Measurements from ENCODE around the gene SNX9.

Gene SNX9

GRCh38 chr6:157981395-157982101 lies 158.5 kb downstream of the SNX9 start, which contains the start of gene SYNJ2:
Gene SYNJ2, plus strand, starts transcription at chr6:157981863. Its CDS starts 99 bp downstream, at chr6:157981962.
- Histone ChIP-seq H2BK12ac (ENCODE audit: low read length) (peak within 1 kb of the TSS; percentile 29), H4K8ac (ENCODE audit: low read depth, low read length) (peak within 1 kb of the TSS; percentile 39), H3K36me3 (ENCODE audit: control insufficient read depth in 1 of 2, insufficient read depth in 2 of 2, low read length in 2 of 2) (no peaks in the 10 kb centered on the region), H2BK120ac (ENCODE audit: insufficient read depth, low read length, poor library complexity) (peak within 1 kb of the TSS; percentile 94), H3K14ac (ENCODE audit: low read length) (peak within 1 kb of the TSS; percentile 73), H3K4me3 (ENCODE audit: low read depth, low read length) (peak within 1 kb of the TSS; percentile 87), H3K18ac (ENCODE audit: low read length) (peak within 1 kb of the TSS; percentile 96), H3K79me2 (ENCODE audit: control insufficient read depth, insufficient read depth, low read length, poor library complexity) (peaks cover 15% of the 10 kb centered on the region), H2AK5ac (ENCODE audit: low read length) (peak within 1 kb of the TSS; percentile 42), H2AFZ (ENCODE audit: insufficient read depth, low read length, poor library complexity) (peak within 1 kb of the TSS; percentile 87), H3K27ac (ENCODE audit: low read depth, low read length) (peak within 1 kb of the TSS; percentile 55), H4K12ac (ENCODE audit: low read depth, low read length) (peak within 1 kb of the TSS; percentile 79), H2BK5ac (ENCODE audit: low read depth, low read length, poor library complexity) (peak within 1 kb of the TSS; percentile 71), H3K9ac (ENCODE audit: low read length) (peak within 1 kb of the TSS; percentile 89), H3K23ac (ENCODE audit: low read length) (no peak within 1 kb of the TSS), H3K27me3 (ENCODE audit: insufficient read depth, low read length) (no peaks in the 10 kb centered on the region), H3K79me1 (ENCODE audit: low read length) (peaks cover 20% of the 10 kb centered on the region), H4K91ac (ENCODE audit: low read depth, low read length) (peak within 1 kb of the TSS; percentile 93), H3K9me3 (ENCODE audit: insufficient read depth, low read depth, low read length) (no peaks in the 10 kb centered on the region), H3K4ac (ENCODE audit: low read depth, low read length) (peak within 1 kb of the TSS; percentile 96), H3K4me2 (ENCODE audit: low read length) (peak within 1 kb of the TSS; percentile 75), H3K4me1 (ENCODE audit: control insufficient read depth in 1 of 2, insufficient read depth in 2 of 2, low read length in 2 of 2) (peaks cover 15 to 19% of the 10 kb centered on the region in 2 experiments)
- DNase-seq: peak; percentile 74 to 86
- WGBS (ENCODE audit: extremely low coverage, insufficient coverage, insufficient read length): no CpG with 5 or more reads among the region's 86 CpGs

- Histone ChIP-seq H3K36me3 (ENCODE audit: control insufficient read depth in 1 of 2, insufficient read depth in 2 of 2, low read length in 2 of 2) (no peaks in the 10 kb centered on the region), H3K23ac (ENCODE audit: low read length) (no peak overlapping the region), H2BK12ac (ENCODE audit: low read length) (peak overlapping the region; percentile 29), H3K27me3 (ENCODE audit: insufficient read depth, low read length) (no peaks in the 10 kb centered on the region), H3K4me1 (ENCODE audit: control insufficient read depth in 1 of 2, insufficient read depth in 2 of 2, low read length in 2 of 2) (peaks cover 15 to 19% of the 10 kb centered on the region in 2 experiments), H3K9me3 (ENCODE audit: insufficient read depth, low read depth, low read length) (no peaks in the 10 kb centered on the region), H3K18ac (ENCODE audit: low read length) (peak overlapping the region; percentile 96), H3K79me1 (ENCODE audit: low read length) (peaks cover 20% of the 10 kb centered on the region), H2AK5ac (ENCODE audit: low read length) (peak overlapping the region; percentile 39), H3K27ac (ENCODE audit: low read depth, low read length) (peak overlapping the region; percentile 55), H4K91ac (ENCODE audit: low read depth, low read length) (peak overlapping the region; percentile 93), H3K9ac (ENCODE audit: low read length) (peak overlapping the region; percentile 89), H3K79me2 (ENCODE audit: control insufficient read depth, insufficient read depth, low read length, poor library complexity) (peaks cover 15% of the 10 kb centered on the region), H3K4me3 (ENCODE audit: low read depth, low read length) (peak overlapping the region; percentile 87), H3K4me2 (ENCODE audit: low read length) (peak overlapping the region; percentile 75), H4K12ac (ENCODE audit: low read depth, low read length) (peak overlapping the region; percentile 79), H3K4ac (ENCODE audit: low read depth, low read length) (peak overlapping the region; percentile 96), H3K14ac (ENCODE audit: low read length) (peak overlapping the region; percentile 73), H4K8ac (ENCODE audit: low read depth, low read length) (peak overlapping the region; percentile 39), H2AFZ (ENCODE audit: insufficient read depth, low read length, poor library complexity) (peak overlapping the region; percentile 87), H2BK5ac (ENCODE audit: low read depth, low read length, poor library complexity) (peak overlapping the region; percentile 71), H2BK120ac (ENCODE audit: insufficient read depth, low read length, poor library complexity) (peak overlapping the region; percentile 94)
- DNase-seq: peak in 1 of 2 donors; percentile 42
- no CpG with 5 or more reads among the region's 36 CpGs for WGBS (ENCODE audit: extremely low coverage, insufficient coverage, insufficient read length)
Measured at GRCh38 chr6:157982102-157982562, 159.1 kb downstream of the SNX9 start.

GRCh38 chr6:157982563-157983405 lies 159.7 kb downstream of the SNX9 start:
- Histone ChIP-seq H2AK5ac (ENCODE audit: low read length) (no peak overlapping the region), H3K14ac (ENCODE audit: low read length) (no peak overlapping the region), H3K27me3 (ENCODE audit: insufficient read depth, low read length) (no peaks in the 10 kb centered on the region), H4K8ac (ENCODE audit: low read depth, low read length) (no peak overlapping the region), H3K79me1 (ENCODE audit: low read length) (peaks cover 20% of the 10 kb centered on the region), H3K9ac (ENCODE audit: low read length) (peak overlapping the region; percentile 89), H3K27ac (ENCODE audit: low read depth, low read length) (no peak overlapping the region), H3K79me2 (ENCODE audit: control insufficient read depth, insufficient read depth, low read length, poor library complexity) (peaks cover 15% of the 10 kb centered on the region), H2AFZ (ENCODE audit: insufficient read depth, low read length, poor library complexity) (no peak overlapping the region), H3K23ac (ENCODE audit: low read length) (no peak overlapping the region), H3K18ac (ENCODE audit: low read length) (no peak overlapping the region), H3K4me2 (ENCODE audit: low read length) (peak overlapping the region; percentile 75), H3K9me3 (ENCODE audit: insufficient read depth, low read depth, low read length) (no peaks in the 10 kb centered on the region), H2BK12ac (ENCODE audit: low read length) (no peak overlapping the region), H3K4me1 (ENCODE audit: control insufficient read depth in 1 of 2, insufficient read depth in 2 of 2, low read length in 2 of 2) (peaks cover 17 to 21% of the 10 kb centered on the region in 2 experiments), H3K4ac (ENCODE audit: low read depth, low read length) (peak overlapping the region; percentile 56), H4K12ac (ENCODE audit: low read depth, low read length) (no peak overlapping the region), H2BK120ac (ENCODE audit: insufficient read depth, low read length, poor library complexity) (no peak overlapping the region), H2BK5ac (ENCODE audit: low read depth, low read length, poor library complexity) (no peak overlapping the region), H3K36me3 (ENCODE audit: control insufficient read depth in 1 of 2, insufficient read depth in 2 of 2, low read length in 2 of 2) (no peaks in the 10 kb centered on the region), H3K4me3 (ENCODE audit: low read depth, low read length) (peak overlapping the region; percentile 87), H4K91ac (ENCODE audit: low read depth, low read length) (no peak overlapping the region)
- WGBS (ENCODE audit: extremely low coverage, insufficient coverage, insufficient read length): no CpG with 5 or more reads among the region's 17 CpGs
- DNase-seq: peak; percentile 32 to 54

GRCh38 chr6:157983406-157984119 lies 160.5 kb downstream of the SNX9 start:
- H3K4me1 ChIP-seq (ENCODE audit: control insufficient read depth in 1 of 2, insufficient read depth in 2 of 2, low read length in 2 of 2): peaks cover 21 to 25% of the 10 kb centered on the region in 2 experiments
- no peak for DNase-seq
- no peaks in the 10 kb centered on the region for H3K9me3 ChIP-seq (ENCODE audit: insufficient read depth, low read depth, low read length)
- no peak overlapping the region for H2AK5ac ChIP-seq (ENCODE audit: low read length)
- no peak overlapping the region for H4K91ac ChIP-seq (ENCODE audit: low read depth, low read length)
- no peak overlapping the region for H3K4me3 ChIP-seq (ENCODE audit: low read depth, low read length)
- no peak overlapping the region for H3K27ac ChIP-seq (ENCODE audit: low read depth, low read length)
- no peak overlapping the region for H3K23ac ChIP-seq (ENCODE audit: low read length)
- H3K14ac ChIP-seq (ENCODE audit: low read length): no peak overlapping the region
- no peak overlapping the region for H2BK120ac ChIP-seq (ENCODE audit: insufficient read depth, low read length, poor library complexity)
- H3K4ac ChIP-seq (ENCODE audit: low read depth, low read length): no peak overlapping the region
- peaks cover 18% of the 10 kb centered on the region for H3K79me2 ChIP-seq (ENCODE audit: control insufficient read depth, insufficient read depth, low read length, poor library complexity)
- no peak overlapping the region for H2BK5ac ChIP-seq (ENCODE audit: low read depth, low read length, poor library complexity)
- no peak overlapping the region for H4K12ac ChIP-seq (ENCODE audit: low read depth, low read length)
- WGBS (ENCODE audit: extremely low coverage, insufficient coverage, insufficient read length): no CpG with 5 or more reads among the region's 9 CpGs
- H3K4me2 ChIP-seq (ENCODE audit: low read length): no peak overlapping the region
- H2AFZ ChIP-seq (ENCODE audit: insufficient read depth, low read length, poor library complexity): no peak overlapping the region
- peaks cover 20% of the 10 kb centered on the region for H3K79me1 ChIP-seq (ENCODE audit: low read length)
- no peak overlapping the region for H4K8ac ChIP-seq (ENCODE audit: low read depth, low read length)
- no peaks in the 10 kb centered on the region for H3K36me3 ChIP-seq (ENCODE audit: control insufficient read depth in 1 of 2, insufficient read depth in 2 of 2, low read length in 2 of 2)
- no peaks in the 10 kb centered on the region for H3K27me3 ChIP-seq (ENCODE audit: insufficient read depth, low read length)
- H3K9ac ChIP-seq (ENCODE audit: low read length): no peak overlapping the region
- no peak overlapping the region for H2BK12ac ChIP-seq (ENCODE audit: low read length)
- H3K18ac ChIP-seq (ENCODE audit: low read length): no peak overlapping the region

All from trophoblast cell (in vitro differentiated cells and primary cell).